ENCODE measurements around the gene PTPN4. TPM values are rescaled to one million over a fixed set of nuclear protein-coding genes. Genes with fewer than 3 reads are reported as not detected.
A peak's percentile ranks its signal among the peaks of the same experiment; 100 is the strongest.

Gene PTPN4
- total and polyA plus RNA-seq, 2 donors (not counting 1 experiment from before 2014, with no cell fraction given) = 5.3 to 22.3 TPM

- peak in 1 of 2 donors; percentile 50 for DNase-seq (ENCODE audit: low read depth in 2 of 2)
- Histone ChIP-seq H3K79me2 (ENCODE audit: control insufficient read depth, insufficient read depth, low read length) (no peaks in the 10 kb centered on the region), H3K4me3 (replicated peaks in 1 of 4; ENCODE audit: control extremely low read depth in 1 of 4, insufficient read depth in 1 of 4, low read depth in 3 of 4, low read length in 4 of 4) (no peak overlapping the region), H3K27me3 (ENCODE audit: control insufficient read depth, insufficient read depth, low read length) (no peaks in the 10 kb centered on the region), H3K36me3 (ENCODE audit: control insufficient read depth, insufficient read depth, low read length) (no peaks in the 10 kb centered on the region), H3K27ac (ENCODE audit: insufficient read depth, low read length) (no peak overlapping the region), H3K4me1 (ENCODE audit: control insufficient read depth, extremely low read depth, insufficient read depth, low read length) (peaks cover 3% of the 10 kb centered on the region), H3K4me2 (ENCODE audit: extremely low read depth, insufficient read depth, low read length) (no peak overlapping the region), H2AFZ (ENCODE audit: low read length) (no peak overlapping the region), H3K9me3 (ENCODE audit: control insufficient read depth, insufficient read depth, low read depth, low read length) (no peaks in the 10 kb centered on the region), H3K9ac (ENCODE audit: insufficient read depth, low read length) (no peak overlapping the region), H4K20me1 (ENCODE audit: control insufficient read depth, extremely low read depth, insufficient read depth, low read length) (no peaks in the 10 kb centered on the region)
- TF ChIP-seq CTCF (conservative IDR thresholded peaks at IDR 0.05 in 1 of 2, IDR thresholded peaks at IDR 0.05 in 1 of 2; ENCODE audit: low read depth in 1 of 2, low read length in 2 of 2) (no peak), EZH2 (IDR thresholded peaks at IDR 0.05; ENCODE audit: low read length, missing control alignments) (no peak)
These were observed 15.3 kb upstream of the PTPN4 start for GRCh38 chr2:119744335-119744939.

- TF ChIP-seq CTCF (conservative IDR thresholded peaks at IDR 0.05 in 1 of 2, IDR thresholded peaks at IDR 0.05 in 1 of 2; ENCODE audit: low read depth in 1 of 2, low read length in 2 of 2) (no peak), EZH2 (IDR thresholded peaks at IDR 0.05; ENCODE audit: low read length, missing control alignments) (no peak)
- no peaks in the 10 kb centered on the region for H3K9me3 ChIP-seq (ENCODE audit: control insufficient read depth, insufficient read depth, low read depth, low read length)
- no peaks in the 10 kb centered on the region for H4K20me1 ChIP-seq (ENCODE audit: control insufficient read depth, extremely low read depth, insufficient read depth, low read length)
- H3K27ac ChIP-seq (ENCODE audit: insufficient read depth, low read length) = no peak overlapping the region
- no peak overlapping the region for H3K9ac ChIP-seq (ENCODE audit: insufficient read depth, low read length)
- no peaks in the 10 kb centered on the region for H3K27me3 ChIP-seq (ENCODE audit: control insufficient read depth, insufficient read depth, low read length)
- H3K4me2 ChIP-seq (ENCODE audit: extremely low read depth, insufficient read depth, low read length) = no peak overlapping the region
- peaks cover 4% of the 10 kb centered on the region for H3K4me1 ChIP-seq (ENCODE audit: control insufficient read depth, extremely low read depth, insufficient read depth, low read length)
- H2AFZ ChIP-seq (ENCODE audit: low read length) = no peak overlapping the region
- no peak overlapping the region for H3K4me3 ChIP-seq (replicated peaks in 1 of 4; ENCODE audit: control extremely low read depth in 1 of 4, insufficient read depth in 1 of 4, low read depth in 3 of 4, low read length in 4 of 4)
- no peaks in the 10 kb centered on the region for H3K36me3 ChIP-seq (ENCODE audit: control insufficient read depth, insufficient read depth, low read length)
- no peak for DNase-seq (ENCODE audit: low read depth in 2 of 2)
- no peaks in the 10 kb centered on the region for H3K79me2 ChIP-seq (ENCODE audit: control insufficient read depth, insufficient read depth, low read length)
These were observed 14.2 kb upstream of the PTPN4 start for GRCh38 chr2:119745566-119745965.

GRCh38 chr2:119746836-119747686 lies 12.7 kb upstream of the PTPN4 start:
- H3K9me3 ChIP-seq (ENCODE audit: control insufficient read depth, insufficient read depth, low read depth, low read length) = no peaks in the 10 kb centered on the region
- H4K20me1 ChIP-seq (ENCODE audit: control insufficient read depth, extremely low read depth, insufficient read depth, low read length) = no peaks in the 10 kb centered on the region
- H3K27ac ChIP-seq (ENCODE audit: insufficient read depth, low read length) = no peak overlapping the region
- no peak overlapping the region for H3K4me3 ChIP-seq (replicated peaks in 1 of 4; ENCODE audit: control extremely low read depth in 1 of 4, insufficient read depth in 1 of 4, low read depth in 3 of 4, low read length in 4 of 4)
- peak in 1 of 2 donors; percentile 55 for DNase-seq (ENCODE audit: low read depth in 2 of 2)
- H3K27me3 ChIP-seq (ENCODE audit: control insufficient read depth, insufficient read depth, low read length) = no peaks in the 10 kb centered on the region
- no peak for TF ChIP-seq CTCF (conservative IDR thresholded peaks at IDR 0.05 in 1 of 2, IDR thresholded peaks at IDR 0.05 in 1 of 2; ENCODE audit: low read depth in 1 of 2, low read length in 2 of 2)
- no peak for TF ChIP-seq EZH2 (IDR thresholded peaks at IDR 0.05; ENCODE audit: low read length, missing control alignments)
- no peaks in the 10 kb centered on the region for H3K36me3 ChIP-seq (ENCODE audit: control insufficient read depth, insufficient read depth, low read length)
- no peak overlapping the region for H2AFZ ChIP-seq (ENCODE audit: low read length)
- H3K4me2 ChIP-seq (ENCODE audit: extremely low read depth, insufficient read depth, low read length) = no peak overlapping the region
- H3K4me1 ChIP-seq (ENCODE audit: control insufficient read depth, extremely low read depth, insufficient read depth, low read length) = peaks cover 4% of the 10 kb centered on the region
- H3K79me2 ChIP-seq (ENCODE audit: control insufficient read depth, insufficient read depth, low read length) = no peaks in the 10 kb centered on the region
- no peak overlapping the region for H3K9ac ChIP-seq (ENCODE audit: insufficient read depth, low read length)
